T-helper 2 cell treated with Interferon-gamma antibody and Interleukin-4, amounts not matched to agents 5 μg/mL and 100 μg/mL, for 36 hours (primary cell): Measurements from ENCODE around the gene CEL.

Source experiments
- DNase-seq: peaks from one replicate; pipeline ENCODE4 v3.0.0; 2021; ENCODE audit warnings: low spot score
- H3K27ac Mint-ChIP-seq: one replicate; pipeline ENCODE4 v1.8.0; 2021; ENCODE audit warnings: mild to moderate bottlenecking, mixed read lengths
- H3K27me3 Mint-ChIP-seq: one replicate; pipeline ENCODE4 v1.8.0; 2021; ENCODE audit warnings: low read depth, mixed read lengths
- H3K36me3 Mint-ChIP-seq: one replicate; pipeline ENCODE4 v1.8.0; 2021; ENCODE audit warnings: low read depth, mixed read lengths
- H3K4me1 Mint-ChIP-seq: one replicate; pipeline ENCODE4 v1.8.0; 2021; ENCODE audit warnings: low read depth, mixed read lengths
- H3K4me3 Mint-ChIP-seq: one replicate; pipeline ENCODE4 v1.8.0; 2022; ENCODE audit warnings: mild to moderate bottlenecking, moderate library complexity, mixed read lengths
- H3K9me3 Mint-ChIP-seq: one replicate; pipeline ENCODE4 v1.8.0; 2021; ENCODE audit warnings: mixed read lengths

CEL gene

GRCh38 chr9:133103183-133103986, 41.6 kb downstream of the CEL start:
- no peaks in the 10 kb centered on the region for H3K9me3 Mint-ChIP-seq
- H3K4me3 Mint-ChIP-seq, result no peak overlapping the region
- peak overlapping the region; percentile 57 for H3K27ac Mint-ChIP-seq
- H3K27me3 Mint-ChIP-seq, result no peaks in the 10 kb centered on the region
- H3K4me1 Mint-ChIP-seq, result no peaks in the 10 kb centered on the region
- peaks cover 49% of the 10 kb centered on the region for H3K36me3 Mint-ChIP-seq
- DNase-seq, result no peak

- no peak for DNase-seq
- peaks cover 45% of the 10 kb centered on the region for H3K36me3 Mint-ChIP-seq
- no peak overlapping the region for H3K27ac Mint-ChIP-seq
- H3K9me3 Mint-ChIP-seq, result no peaks in the 10 kb centered on the region
- H3K4me1 Mint-ChIP-seq, result no peaks in the 10 kb centered on the region
- H3K4me3 Mint-ChIP-seq, result no peak overlapping the region
- no peaks in the 10 kb centered on the region for H3K27me3 Mint-ChIP-seq
Measured at GRCh38 chr9:133103987-133104505, 42.3 kb downstream of the CEL start.

- Mint-ChIP-seq H3K9me3 (no peaks in the 10 kb centered on the region), H3K36me3 (peaks cover 44% of the 10 kb centered on the region), H3K4me1 (no peaks in the 10 kb centered on the region), H3K27me3 (no peaks in the 10 kb centered on the region), H3K4me3 (no peak overlapping the region), H3K27ac (no peak overlapping the region)
- DNase-seq, result no peak
Measured at GRCh38 chr9:133104718-133105460, 43.1 kb downstream of the CEL start.

- DNase-seq, result no peak
- Mint-ChIP-seq H3K36me3 (peaks cover 46% of the 10 kb centered on the region), H3K27me3 (no peaks in the 10 kb centered on the region), H3K4me1 (no peaks in the 10 kb centered on the region), H3K27ac (no peak overlapping the region), H3K4me3 (no peak overlapping the region), H3K9me3 (no peaks in the 10 kb centered on the region)
Measured at GRCh38 chr9:133105461-133105770, 43.6 kb downstream of the CEL start.

GRCh38 chr9:133106511-133107244, 44.9 kb downstream of the CEL start:
- no peaks in the 10 kb centered on the region for H3K9me3 Mint-ChIP-seq
- no peak overlapping the region for H3K4me3 Mint-ChIP-seq
- peaks cover 35% of the 10 kb centered on the region for H3K36me3 Mint-ChIP-seq
- peak overlapping the region; percentile 27 for H3K27ac Mint-ChIP-seq
- no peaks in the 10 kb centered on the region for H3K27me3 Mint-ChIP-seq
- no peaks in the 10 kb centered on the region for H3K4me1 Mint-ChIP-seq
- no peak for DNase-seq

DNA sequence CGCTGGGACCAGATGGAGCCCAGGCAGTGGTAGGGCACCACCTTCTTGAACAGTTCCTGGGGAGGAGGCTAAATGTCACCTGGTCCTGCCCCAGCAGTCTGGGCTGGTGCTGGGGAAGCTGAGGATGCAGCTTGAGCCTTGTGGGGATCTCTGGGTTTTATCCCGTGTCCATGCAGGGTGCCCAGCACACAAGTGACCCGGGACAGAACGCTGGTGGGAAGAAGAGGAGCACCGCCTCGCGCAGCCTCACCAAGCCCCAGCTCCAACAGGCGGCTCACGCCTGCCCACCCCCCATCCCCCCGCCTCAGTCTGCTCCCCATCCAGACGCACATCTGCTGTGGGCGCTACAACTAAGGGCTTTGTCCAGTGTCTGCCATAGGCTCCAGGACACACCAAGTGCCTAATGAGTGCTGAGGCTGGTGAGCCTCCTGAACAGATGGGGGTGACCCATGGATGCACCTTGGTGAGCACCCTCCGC, 45.5 kb downstream of the CEL start:
- no peak overlapping the region for H3K27ac Mint-ChIP-seq

DNA sequence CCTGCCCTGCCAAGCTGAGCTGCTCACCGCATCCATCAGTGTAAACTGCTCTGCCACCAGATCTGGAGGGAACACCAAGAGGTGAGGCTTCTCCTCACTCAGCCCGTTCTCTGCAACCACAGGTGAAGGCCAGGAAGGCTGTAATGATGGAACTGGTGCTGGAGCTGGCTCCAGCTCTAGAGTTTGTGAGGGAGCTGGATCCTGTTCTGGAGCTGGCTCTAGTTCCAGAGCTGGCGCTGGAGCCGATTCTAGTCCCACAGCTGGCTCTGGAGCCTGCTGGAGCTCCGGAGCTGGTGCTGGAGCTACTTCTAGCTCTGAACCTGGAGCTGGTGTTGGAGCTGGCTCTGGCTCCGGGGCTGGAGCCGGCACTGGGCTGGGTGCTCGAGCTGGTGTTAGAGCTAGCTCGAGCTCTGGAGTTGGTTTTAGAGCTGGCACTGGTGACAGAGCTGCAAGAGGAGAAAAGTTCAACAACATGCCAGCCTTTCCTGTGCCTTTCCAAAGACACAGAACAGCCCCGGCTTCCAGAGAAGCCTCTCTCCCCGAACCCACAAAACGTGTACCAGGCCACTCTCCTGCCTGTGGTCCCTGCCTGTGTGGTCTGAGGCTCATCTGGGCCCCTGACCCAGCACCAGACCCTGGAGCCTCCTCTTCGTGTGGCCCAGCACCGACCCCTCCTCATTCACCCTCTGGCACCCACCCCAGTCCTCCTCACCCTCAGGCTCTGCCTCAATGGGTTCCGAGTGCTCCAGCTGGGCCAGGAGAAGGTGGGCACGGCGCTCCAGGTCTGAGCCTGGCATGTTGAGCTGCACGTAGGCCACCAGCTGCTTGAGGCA, 46.4 kb downstream of the CEL start:
- DNase-seq, result no peak
- no peaks in the 10 kb centered on the region for H3K27me3 Mint-ChIP-seq
- no peak overlapping the region for H3K27ac Mint-ChIP-seq
- H3K36me3 Mint-ChIP-seq, result peaks cover 27% of the 10 kb centered on the region
- peaks cover 5% of the 10 kb centered on the region for H3K4me1 Mint-ChIP-seq
- H3K4me3 Mint-ChIP-seq, result no peak overlapping the region
- no peaks in the 10 kb centered on the region for H3K9me3 Mint-ChIP-seq

More for the DNA sequence above, 45.5 kb downstream of the CEL start:
- DNase-seq, result no peak
- Mint-ChIP-seq H3K36me3 (peaks cover 32% of the 10 kb centered on the region), H3K9me3 (no peaks in the 10 kb centered on the region), H3K27me3 (no peaks in the 10 kb centered on the region), H3K4me3 (no peak overlapping the region), H3K4me1 (peaks cover under 1% of the 10 kb centered on the region)

DNA sequence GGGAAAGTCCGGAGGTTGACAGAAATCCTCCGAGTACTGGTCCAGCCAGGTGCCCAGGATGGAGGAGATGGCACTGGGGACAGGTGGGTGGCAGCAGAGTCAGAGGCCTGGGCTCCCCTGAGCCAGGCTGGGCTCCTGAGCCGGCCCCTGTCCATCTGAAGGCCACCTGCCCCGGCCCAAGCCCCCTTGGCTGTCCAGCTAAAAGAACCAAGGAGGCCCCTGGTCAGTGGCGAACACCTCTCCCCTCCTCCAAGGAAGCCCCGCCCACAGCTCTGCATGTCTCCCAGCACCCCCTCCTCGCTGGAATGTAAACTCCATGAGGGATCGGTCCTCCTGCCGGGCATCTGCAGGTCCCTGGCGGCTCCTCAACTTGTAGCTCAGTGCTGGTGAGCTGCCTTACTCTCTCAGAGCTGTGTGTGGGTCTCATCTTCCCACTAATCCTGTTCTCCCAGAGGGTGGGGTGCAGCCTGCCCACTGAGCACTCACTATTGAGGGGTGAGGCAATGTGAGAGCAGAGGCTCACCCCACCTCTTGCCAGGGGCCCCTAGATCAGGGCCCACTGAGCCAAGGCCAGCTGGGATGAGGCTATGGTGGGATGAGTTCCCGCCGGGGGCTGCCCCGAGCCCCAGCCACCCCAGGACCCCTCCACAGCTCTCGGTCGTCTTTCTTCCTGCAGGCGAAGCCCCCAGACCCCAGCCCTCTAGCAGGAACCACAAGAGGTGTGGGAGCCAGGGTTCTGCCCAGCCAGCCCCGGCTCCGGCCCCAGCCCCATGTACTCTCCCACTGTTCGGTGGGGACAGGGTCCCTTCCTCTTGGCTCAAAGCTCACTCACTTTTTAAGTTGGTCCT, 47.2 kb downstream of the CEL start:
- H3K4me3 Mint-ChIP-seq, result no peak overlapping the region
- no peaks in the 10 kb centered on the region for H3K9me3 Mint-ChIP-seq
- DNase-seq, result no peak
- H3K27me3 Mint-ChIP-seq, result no peaks in the 10 kb centered on the region
- no peak overlapping the region for H3K27ac Mint-ChIP-seq
- peaks cover 12% of the 10 kb centered on the region for H3K4me1 Mint-ChIP-seq
- peaks cover 26% of the 10 kb centered on the region for H3K36me3 Mint-ChIP-seq

DNA sequence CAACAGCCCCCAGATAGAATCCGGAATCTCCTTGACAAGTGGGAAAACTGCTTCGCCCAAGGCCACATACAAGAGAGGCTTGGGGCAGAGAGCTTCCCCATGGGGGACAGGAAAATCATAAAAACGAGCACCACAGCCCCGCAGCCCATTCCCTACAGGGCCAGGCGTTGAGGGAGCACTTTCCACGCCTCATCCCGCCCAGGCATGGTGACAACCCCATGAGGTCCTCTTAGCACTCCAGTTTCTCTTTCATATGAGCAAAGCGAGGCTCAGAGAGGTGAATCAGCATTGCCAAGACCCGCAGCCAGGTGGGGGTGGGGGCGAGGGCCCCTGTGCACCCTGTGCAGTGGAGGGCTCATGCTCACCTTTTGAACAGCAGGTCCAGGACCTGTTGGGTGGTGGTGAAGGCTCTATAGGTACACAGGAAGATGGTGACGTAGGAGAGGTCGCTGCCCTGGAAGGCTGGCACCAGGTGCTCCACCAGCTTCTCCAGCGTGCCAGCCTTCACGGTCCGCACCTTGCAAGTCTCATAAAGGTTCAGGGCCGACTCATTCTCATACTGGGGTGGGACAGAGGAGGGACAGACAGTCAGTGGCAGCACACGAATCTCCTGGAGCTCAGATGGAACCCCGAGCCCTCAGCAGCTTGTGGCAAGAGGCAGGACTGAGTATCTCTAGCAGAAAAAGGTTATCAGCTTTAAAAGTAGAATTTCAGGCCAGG, 48.3 kb downstream of the CEL start:
- no peak overlapping the region for H3K4me3 Mint-ChIP-seq
- no peaks in the 10 kb centered on the region for H3K9me3 Mint-ChIP-seq
- H3K4me1 Mint-ChIP-seq, result peaks cover 19% of the 10 kb centered on the region
- peaks cover 26% of the 10 kb centered on the region for H3K36me3 Mint-ChIP-seq
- H3K27ac Mint-ChIP-seq, result no peak overlapping the region
- H3K27me3 Mint-ChIP-seq, result no peaks in the 10 kb centered on the region
- DNase-seq, result no peak

GRCh38 chr9:133111808-133112662, 50.3 kb downstream of the CEL start:
- DNase-seq, result no peak
- H3K4me3 Mint-ChIP-seq, result no peak overlapping the region
- peaks cover 20% of the 10 kb centered on the region for H3K36me3 Mint-ChIP-seq
- H3K27me3 Mint-ChIP-seq, result no peaks in the 10 kb centered on the region
- no peaks in the 10 kb centered on the region for H3K9me3 Mint-ChIP-seq
- H3K4me1 Mint-ChIP-seq, result peaks cover 24% of the 10 kb centered on the region
- peak overlapping the region; percentile 55 for H3K27ac Mint-ChIP-seq

GRCh38 chr9:133112663-133113026, 50.9 kb downstream of the CEL start:
- H3K27me3 Mint-ChIP-seq, result no peaks in the 10 kb centered on the region
- peaks cover 27% of the 10 kb centered on the region for H3K4me1 Mint-ChIP-seq
- H3K27ac Mint-ChIP-seq, result peak overlapping the region; percentile 60
- no peak overlapping the region for H3K4me3 Mint-ChIP-seq
- H3K36me3 Mint-ChIP-seq, result peaks cover 18% of the 10 kb centered on the region
- H3K9me3 Mint-ChIP-seq, result no peaks in the 10 kb centered on the region
- DNase-seq, result no peak
